GM18861 (cell line): ENCODE results near the gene UCK1.

Experiments
- ATAC-seq: cut with Tn5 transposase; IDR thresholded peaks from one replicate; pipeline ENCODE4 v1.9.1; 2021; ENCODE audit not compliant: unreplicated experiment

The UCK1 gene

DNA sequence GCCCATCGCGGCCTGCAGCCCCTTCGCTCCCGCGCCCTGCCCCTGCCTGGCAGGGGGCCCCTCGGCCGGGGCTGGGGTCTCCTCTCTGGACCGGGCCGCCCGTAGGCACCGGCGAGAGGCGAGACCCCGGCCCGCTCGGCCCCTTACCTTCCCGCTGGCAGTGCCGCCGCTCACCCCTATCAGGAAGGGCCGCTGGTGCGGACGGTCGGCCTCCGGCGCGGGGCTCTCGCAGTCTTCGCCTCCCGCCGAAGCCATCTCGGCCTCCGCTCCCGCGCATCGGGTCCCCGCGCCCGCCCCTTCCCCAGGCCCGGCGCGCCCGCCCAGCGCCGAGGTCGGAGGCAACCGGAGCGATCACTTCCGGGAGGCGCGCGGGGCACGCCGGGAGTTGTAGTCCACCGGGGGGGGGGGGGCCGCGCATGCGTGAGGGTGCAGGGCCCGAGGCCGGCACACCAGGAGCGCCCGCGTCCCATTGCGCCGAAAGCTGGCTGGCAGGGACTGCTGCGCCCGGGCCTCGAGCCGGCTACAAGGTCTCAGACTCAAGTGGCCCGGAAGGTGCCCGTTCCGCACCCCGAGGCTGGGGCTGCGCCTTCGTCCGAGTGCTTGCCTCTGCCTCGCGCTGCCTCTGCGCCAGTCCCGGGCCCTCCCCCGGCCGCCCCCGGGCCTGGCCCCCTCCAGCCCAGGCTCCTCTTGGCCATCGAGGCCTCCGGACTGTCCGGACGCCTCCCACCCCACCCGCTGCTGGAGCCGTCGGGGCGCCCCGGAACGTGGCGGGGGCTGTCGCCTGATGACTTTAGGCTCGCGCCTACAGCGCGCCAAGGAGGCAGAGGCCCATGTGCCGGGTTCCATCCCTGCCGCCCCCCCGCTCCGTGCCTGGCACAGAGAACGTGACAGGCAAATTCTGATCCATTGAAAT is at the start of gene UCK1:
Gene UCK1 (minus strand): TSS at position 344 of the 913 bp plus-strand sequence. CDS start 89 bp downstream, at position 255.
- ATAC-seq: peak; percentile 78

DNA sequence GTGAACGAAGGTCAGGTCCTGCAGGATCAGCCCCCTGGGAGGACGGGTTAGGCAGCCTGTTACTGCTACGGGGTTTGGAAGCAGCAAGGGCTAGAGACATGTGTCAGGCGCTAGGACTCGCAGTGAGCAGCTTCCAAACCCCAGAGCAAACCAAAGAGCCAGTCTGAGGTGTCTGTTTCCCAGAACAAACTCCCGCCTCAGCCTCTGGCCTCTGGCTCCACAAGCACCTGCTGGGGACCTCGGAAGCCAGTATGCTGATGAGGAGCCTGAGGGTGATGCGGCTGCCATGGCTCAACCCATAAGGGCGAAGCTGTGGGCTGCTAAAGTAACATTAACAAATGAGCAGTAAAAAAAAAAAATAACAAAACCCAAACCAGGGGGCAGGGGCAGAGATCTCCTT is 49.3 kb upstream of the UCK1 start:
- no peak for ATAC-seq

DNA sequence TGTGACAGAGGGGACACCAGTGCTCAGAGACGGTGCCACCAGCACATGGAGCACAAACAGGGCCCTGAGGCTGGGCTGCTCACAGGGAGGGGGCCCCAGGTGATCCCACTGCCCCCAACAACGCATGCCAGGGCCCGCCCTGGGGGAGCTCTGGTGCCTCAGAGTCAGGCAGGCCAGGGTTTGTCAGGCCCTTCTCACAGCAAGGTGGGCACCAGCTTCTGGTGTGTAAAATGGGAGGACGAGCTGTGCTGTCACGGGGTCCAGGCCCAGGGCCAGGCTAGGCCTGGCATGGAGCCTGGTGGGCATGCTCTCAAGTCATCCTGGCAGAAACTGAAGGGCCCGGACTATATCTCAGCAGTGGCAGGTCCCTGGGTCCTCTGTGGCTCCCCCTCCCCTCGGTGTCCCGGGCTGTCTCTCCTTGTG is 48.7 kb upstream of the UCK1 start:
- no peak for ATAC-seq

DNA sequence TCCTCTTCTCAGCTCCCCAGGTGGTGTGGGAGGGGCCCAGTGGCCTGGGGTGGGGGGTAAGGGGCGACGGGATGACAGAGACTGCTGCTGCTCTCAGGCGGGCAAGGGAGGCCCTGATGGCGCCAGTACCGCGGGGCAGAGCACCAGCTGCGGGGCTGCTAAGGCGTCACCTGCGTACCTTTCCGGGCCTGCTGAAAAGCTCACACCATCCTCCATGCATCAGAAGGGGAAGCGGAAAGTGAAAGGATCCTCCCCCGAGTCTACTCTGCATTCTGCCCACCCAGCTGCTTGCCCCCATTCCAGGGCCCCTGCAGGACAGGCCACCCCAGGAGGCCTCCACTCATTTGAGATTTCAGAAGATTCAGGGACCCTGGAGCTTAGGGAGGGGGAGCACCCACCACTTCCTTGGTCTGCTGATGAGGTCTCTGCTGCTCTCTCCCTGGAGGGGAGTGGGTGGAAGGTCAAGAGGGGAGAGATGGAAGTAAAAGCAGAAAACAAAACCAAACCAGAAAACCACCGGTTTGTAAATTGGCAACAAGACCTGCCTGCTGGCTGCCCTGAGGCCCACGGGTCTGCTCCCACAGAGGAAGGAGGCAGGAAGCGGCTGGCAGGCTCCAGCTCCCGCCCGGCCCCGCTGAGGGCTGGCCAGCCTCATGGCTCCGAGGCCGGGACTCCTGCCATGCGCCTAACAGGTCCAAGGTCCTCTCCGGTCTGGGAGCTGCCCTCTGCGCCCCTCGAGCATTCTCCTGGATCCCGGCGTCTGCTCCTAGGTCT is 47.9 kb upstream of the UCK1 start:
- no peak for ATAC-seq

DNA sequence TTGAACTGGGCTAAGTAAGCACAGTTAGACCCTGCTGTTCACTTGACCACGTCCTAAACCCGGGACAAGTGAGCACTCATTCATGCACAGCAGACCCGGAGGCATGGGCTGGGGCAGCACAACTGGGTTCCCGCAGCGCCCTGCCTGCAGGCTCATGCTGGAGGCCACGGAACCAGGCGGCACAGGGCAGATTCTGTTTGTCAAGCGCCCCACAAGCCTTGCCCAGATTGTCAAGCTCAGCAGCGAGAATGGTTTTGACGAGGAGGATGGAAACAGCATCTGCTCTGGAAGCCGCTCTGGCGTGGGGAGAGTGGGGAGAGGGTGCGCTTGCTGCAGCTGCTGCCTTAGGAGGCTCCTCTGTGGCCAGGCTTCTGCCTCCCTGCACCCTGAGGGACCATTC is 47.0 kb upstream of the UCK1 start:
- no peak for ATAC-seq

DNA sequence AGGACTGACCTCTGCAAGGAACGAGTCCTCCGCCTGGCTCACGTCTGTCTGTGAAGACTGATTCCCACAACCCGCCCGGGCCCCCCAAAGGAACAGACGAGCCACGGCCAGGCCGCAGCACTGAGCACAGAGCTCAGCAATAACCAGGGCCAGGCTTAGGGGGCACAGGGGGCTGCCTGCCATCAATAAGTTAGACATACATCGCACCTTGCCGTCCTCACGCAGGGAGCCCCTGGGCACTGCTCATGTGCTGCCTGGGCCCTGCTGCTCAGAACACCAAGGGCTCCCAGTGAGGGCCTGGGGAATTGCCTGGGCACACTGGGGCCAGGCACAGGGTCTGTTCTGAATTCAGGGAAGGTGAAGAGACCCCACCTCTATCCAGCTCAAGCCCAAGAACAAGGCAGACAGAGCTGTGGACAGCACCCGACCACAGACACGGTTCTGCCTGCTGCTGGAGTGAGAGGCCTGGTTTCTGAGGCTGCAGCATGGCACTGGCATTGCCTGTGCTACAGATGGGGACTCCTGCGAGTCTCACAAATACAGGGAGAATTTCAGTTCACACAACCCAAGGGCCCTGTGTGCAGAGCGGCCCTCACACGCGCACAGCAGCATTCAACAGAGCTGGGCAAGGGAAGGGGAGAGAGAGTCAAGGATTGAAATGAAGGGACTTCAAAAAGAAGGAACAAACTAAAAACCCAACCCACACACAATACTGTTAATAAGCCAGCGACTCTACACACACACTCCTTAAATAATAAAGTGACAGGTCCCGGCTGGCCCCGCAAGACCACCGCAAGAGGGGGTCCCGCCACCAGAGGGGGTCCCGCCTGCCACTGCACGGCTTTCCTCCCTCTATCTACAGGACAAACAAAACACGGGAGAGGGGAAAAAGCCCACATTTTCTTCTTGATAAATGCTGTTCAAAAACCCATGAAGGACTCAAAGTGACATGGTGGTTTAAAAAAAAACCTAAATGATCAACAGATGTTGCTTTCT is 46.2 kb upstream of the UCK1 start:
- ATAC-seq: no peak

DNA sequence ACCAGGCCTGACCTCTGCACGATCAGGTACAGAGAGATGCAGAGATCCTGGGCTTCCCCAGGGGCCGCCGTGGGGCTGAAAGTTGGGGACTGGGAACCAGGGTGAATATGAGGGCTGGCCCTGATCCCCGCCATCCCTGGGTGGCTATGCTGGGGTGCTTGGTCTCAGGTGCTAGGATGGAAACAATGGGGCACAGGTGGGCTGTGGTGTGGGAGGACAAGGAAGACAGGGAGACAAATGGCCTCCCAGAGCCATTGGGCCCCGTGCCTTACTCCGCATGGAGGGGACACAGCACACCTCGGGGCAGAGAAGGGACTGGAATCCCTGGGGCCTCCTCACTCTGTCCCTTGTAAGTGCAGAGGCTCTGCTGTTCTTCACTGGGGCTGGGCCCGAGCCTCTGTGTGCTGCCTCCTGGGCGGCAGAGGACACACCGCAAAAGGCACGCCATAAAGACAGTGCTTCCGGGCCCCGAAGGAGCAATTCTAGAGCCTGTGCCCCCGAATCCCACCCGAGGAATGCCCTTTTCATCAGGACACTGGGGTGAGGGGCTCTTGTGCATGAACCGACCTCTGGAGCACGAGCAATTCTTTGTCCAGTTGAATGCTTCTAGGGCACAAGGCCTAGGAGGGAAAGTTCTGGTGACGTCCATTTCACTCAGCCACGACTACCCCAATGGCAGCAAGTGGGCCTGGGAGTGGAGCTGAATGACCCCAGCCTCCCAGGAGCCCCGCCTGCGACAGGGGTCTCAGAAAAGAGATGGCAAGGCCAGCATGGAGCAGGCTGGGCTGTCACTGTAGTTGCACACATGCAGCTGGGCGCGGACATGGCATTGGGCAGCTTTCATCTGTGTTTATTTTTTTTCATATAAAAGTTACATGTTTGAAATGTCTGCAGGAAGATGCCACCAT is 45.1 kb upstream of the UCK1 start:
- ATAC-seq: no peak

DNA sequence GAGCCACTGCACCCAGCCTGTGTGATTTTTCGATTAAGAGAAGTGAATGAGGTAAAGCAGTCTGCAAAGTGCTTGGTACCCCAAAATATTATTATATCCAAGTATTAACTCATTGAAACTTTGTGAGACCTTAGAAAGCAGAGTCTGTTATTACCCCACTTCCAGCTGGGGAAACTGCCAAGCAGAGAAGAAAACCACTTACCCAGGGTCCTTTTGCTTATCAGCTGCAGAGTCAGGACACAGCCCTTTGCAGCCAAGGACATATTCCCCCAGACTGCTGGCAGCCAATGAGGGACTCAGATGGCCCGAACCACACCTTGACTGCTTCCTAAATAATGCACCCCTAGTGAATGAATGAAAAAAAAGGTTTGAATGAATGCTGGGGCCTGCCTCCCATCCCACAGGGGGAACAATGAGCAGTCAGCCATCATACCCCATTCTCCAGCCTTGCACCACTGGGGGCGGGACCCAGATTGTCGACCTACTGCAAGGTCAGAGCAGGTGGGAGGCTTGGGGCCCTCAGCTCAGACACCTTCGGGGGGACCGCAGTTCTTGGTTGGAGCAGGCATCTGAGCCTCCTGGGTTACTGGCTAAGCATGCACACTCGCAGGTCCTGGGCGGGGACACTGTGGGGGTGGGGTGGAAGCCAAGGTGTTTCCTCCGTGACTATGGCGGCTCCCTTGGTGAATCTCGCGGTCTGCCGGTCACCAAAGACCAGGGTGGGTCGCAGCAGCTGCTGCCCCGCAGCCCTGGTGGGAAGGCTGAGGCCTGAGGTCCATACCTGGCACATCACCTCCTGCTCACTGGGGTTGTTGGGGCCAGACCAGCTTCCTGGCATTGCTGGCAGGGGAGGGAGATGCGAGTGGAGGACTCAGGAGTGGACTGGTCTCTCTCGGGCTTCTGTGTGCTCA is 43.9 kb upstream of the UCK1 start:
- no peak for ATAC-seq

DNA sequence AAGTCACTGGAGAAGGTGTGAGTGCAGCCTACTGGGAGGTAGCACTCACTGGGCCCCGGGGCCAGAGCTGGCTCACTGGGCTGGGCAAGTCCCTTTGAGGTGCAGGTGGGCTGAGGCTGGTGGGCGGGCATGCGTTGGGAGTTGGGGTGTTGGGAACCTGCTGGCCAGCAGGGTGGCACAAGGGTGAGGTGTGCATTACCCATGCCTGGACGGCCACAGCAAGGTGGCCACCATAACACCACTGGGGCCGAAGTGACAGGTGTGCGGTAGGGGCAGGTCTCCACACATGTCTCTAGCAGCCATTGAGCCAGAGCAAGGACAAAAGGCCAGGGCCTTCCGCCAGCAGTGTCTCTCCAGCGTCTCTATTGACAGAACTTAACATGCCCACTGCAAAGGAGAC is 36.8 kb upstream of the UCK1 start:
- ATAC-seq: no peak

DNA sequence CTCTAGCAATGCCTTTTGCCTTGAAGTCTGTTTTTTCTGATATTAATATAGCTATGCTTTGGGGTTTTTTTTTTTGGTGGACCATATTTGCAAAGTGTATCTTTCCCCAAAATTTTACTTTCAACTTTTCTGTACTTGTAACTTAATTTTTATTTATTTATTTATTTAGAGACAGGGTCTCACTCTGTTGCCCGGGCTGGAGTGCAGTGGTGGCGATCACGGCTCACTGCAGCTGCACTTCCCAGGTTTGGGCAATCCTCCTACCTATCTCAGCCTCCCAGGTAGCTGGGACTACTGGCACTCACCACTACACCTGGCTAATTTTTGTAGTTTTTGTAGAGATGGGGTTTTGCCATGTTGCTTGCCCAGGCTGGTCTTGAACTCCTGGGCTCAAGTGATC is 35.1 kb upstream of the UCK1 start:
- no peak for ATAC-seq

DNA sequence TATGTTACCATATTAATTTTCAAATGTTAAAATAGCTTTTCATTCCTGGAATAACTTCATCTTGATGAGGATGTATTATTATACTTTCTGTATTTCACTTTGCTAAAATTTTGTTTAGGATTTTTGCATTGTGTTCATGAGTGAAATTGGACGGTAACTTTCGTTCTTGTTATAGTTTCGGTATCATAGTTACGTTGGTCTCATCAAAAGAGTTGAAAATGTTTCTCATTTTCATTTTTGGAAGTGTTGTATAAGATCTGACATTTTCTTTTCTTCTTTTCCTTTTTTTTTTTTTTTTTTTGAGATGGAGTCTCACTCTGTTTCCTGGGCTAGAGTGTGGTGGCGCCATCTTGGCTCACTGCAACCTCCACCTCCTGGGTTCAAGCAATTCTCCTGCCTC is 34.3 kb upstream of the UCK1 start:
- ATAC-seq: no peak

DNA sequence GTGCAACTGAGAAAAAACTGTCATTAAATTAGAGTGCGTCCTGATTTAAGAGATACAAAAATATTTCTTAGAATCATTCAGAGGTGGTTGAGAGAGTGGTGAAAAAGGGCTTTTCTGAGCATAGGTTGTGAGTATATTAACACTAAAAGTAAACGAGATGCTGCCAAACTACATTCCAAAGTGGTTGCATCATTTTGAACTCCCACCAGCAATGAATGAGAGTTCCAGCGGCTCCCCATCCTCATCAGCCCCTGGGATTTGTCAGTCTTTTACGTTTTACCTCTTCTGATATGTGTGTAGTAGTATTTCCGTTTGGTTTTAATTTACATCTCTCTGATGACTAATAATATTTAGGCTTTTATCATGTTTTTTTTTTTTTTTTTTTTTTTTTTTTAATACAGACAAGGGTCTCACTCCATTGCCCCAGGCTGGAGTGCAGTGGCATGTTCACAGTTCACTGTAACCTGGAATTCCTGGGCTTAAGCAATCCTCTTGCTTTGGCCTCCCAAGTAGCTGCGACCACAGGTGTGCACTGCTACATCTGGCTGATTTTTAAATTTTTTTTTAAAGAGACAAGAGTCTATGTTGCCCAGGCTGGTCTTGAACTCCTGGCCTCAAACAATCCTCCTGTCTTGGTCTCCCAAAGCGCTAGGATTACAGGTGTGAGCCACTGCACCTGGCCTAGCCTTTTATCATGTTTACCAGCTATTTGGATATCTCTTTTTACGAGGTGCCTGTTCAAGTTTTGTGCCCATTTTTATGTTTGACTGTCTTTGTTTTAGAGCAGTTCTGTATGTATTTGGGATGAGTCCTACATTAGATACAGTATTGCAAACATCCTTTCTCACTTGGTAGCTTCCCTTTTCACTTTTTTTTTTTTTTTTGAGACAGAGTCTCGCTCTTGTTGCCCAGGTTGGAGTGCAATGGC is 31.2 kb upstream of the UCK1 start:
- ATAC-seq: no peak

DNA sequence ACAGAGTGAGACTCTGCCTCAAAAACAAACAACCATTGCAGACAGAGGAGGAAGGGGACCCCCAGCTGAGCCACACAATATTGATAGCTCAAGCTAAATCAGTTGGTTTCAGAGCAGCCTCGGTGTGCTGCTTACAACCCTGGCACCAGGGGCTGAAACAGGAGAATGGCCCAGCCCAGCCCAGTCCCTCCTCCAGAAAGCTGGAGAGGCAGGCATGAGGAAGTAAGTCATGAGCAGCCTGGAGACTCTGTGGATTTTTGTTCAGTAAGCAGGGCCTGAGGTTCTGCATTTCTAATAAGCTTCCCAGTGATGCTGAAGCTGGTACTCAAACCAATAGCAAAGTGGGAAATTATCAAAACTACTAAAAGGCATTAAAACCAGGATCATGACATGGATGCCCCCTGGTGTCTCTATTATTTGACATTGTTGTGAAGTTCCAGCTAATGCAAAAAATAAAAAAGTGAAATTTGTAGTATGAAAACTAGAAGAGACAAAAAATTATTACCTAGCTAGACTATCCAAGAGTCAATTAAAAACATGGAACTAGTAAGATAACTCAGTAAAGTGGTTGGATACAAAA is 28.4 kb upstream of the UCK1 start:
- ATAC-seq: no peak

DNA sequence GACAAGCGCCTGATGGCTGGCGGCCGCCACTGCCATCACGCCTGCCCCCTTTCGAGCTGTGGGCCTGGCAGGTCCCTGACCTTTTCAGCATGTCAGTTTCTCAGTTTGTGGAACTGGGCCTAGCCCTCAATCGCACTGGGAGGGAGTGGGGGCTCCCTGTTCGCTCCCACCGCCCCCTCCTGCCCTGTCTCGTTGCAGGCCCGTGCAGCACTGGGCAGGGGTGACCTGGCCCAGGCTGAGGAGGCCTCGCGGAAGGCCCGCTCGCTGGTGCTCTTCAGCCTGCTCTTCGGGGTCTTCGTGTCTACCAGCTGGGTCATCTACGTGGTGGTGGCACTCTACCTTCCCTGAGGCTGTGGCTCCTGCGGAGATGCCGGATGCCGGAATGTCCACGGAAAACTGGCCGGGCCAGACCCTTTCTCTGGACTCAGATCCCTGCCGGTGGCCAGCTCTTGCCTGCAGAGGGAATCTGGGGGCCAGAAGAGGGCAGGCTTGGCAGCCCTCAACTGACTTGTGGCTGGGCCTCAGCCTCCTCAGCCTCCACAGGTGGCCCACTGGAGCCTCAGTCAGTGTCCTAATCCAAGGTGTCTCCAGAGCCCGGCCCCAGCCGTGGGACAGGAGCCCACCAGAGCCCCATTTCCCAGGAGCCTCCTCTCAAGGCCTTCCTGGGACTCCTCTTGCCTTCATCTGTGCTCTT is 26.9 kb upstream of the UCK1 start:
- ATAC-seq: no peak

DNA sequence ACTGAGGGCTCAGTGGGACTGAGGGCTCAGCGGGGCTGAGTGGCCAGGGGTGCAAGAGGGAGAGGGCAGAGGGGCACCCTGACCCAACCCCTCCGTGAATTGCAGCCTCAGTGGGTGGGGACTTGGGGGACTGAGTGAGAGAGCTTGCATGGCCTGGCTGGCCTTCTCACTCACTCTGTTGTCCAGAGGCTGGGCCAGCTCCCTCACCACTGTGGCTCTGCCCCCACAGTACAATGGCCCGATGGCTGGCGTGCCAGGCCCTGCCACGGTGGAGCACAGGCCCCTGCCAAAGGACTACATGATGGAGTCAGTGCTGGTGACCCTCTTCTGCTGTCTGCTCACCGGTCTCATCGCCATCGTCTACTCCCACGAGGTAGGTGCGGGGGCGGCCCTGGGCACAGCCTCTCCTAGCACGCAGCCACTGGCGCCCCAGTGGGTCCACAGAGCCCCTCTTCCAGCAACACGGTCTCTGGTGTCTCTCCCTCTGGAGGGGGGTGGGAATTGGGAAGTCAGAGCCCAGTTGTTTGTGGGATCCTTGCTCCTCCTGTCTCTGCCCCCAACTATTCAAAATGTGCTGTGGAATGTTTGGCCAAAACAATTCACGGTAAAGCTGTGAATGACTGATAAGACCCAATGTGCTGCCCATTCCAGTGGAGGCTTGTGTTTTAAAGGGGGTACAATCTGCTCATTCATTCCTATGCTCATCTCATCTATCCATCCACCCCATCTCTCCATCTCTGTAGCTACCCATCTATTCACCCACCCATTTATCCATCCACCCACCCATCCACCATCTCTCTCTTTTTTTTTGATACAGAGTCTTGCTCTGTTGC is 25.0 kb upstream of the UCK1 start:
- ATAC-seq: no peak

DNA sequence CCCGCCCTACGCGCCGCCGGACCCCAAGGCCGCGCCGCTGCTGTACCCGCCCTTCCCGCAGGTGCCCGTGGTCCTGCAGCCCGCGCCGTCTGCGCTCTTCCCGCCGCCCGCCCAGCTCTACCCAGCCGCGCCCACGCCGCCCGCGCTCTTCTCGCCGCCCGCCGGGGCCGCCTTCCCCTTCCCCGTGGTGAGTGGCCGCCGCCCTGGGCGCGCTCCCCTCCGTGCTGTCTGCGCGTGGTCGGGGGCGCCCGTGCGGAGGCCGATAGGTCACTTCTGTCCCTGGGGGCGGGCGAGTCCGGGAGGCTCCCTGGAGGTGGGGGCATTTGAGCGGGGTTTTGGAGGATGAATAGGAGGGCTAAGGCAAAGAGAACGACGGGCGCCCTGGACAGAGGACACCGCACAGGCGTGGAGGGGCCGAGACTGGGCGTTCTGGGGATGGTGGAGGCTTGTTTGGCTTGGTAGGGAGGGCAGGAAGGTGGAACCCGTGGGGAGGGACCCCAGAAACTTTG is 23.8 kb upstream of the UCK1 start:
- no peak for ATAC-seq
